ENCODE measurements around the gene INTS11. TPM values are rescaled to one million over a fixed set of nuclear protein-coding genes. Genes with fewer than 3 reads are reported as not detected.

Gene INTS11
- total and polyA plus RNA-seq, 2 of the 13 experiments (the other 11 are each of a cell fraction or from before 2014, with no cell fraction given) = 52.8 to 94.8 TPM

GRCh38 chr1:1345384-1345783 is 20.9 kb upstream of the INTS11 start (continued):
- TF ChIP-seq SNAPC4 (CRISPR knock-in tag; IDR thresholded peaks at IDR 0.05) (no peak), FOXO4 (CRISPR knock-in tag; conservative IDR thresholded peaks at IDR 0.05) (no peak)

- H3K4me1 ChIP-seq (ENCODE audit: insufficient read depth, low read length) = peaks cover 42% of the 10 kb centered on the region
- DNase-seq (ENCODE audit: low spot score) (no peak), FAIRE-seq (no peak), ATAC-seq (peak; percentile 63)
- no peaks in the 10 kb centered on the region for H3K27me3 ChIP-seq (ENCODE audit: control insufficient read depth in 1 of 2, insufficient read depth in 2 of 2, low read length in 2 of 2)
- peak overlapping the region; percentile 13 for H3K27ac ChIP-seq (ENCODE audit: extremely low read length, insufficient read depth, low read length)
- peaks cover 48% of the 10 kb centered on the region for H3K79me2 ChIP-seq (ENCODE audit: insufficient read depth, low read length)
- H3K4me2 ChIP-seq (ENCODE audit: low read depth, low read length) = peak overlapping the region; percentile 57
- peak overlapping the region in 1 of 3 experiments; percentile 38; a peak in 1 of 6 replicates for H3K4me3 ChIP-seq (replicated peaks in 1 of 3; ENCODE audit: insufficient read depth in 1 of 3, low read depth in 2 of 3, low read length in 3 of 3)
- in situ Hi-C loops (cut with HindIII; ENCODE audit: extremely low pct_ligation_motif_present, low pct_unique_long_range_greater_than_20kb) = no loop called here
- peak overlapping the region; percentile 39 for H3K9ac ChIP-seq (ENCODE audit: insufficient read depth, low read depth, low read length)
- 39% methylated on average over 5 of the region's 15 CpGs for WGBS (ENCODE audit: low lambda C conversion rate)
- H4K20me1 ChIP-seq (ENCODE audit: insufficient read depth, low read length) = peaks cover 29% of the 10 kb centered on the region; the same call in 1 of the 2 replicates
- no peaks in the 10 kb centered on the region for H3K9me3 ChIP-seq (ENCODE audit: low read length)
- no TSS peak for BruUV-seq (replicated peaks)
- CTCF ChIA-PET (ENCODE audit: low intra/inter-chr PET ratio, low total read pairs) = interaction anchor here (2.5 kb wide), 1 partner anchor 27 kb away, joined by 11 read pairs; no protein-coding TSS in a partner anchor
- intact Hi-C loops (cut with micrococcal nuclease; ENCODE audit: unreplicated experiment) = loop anchor here (2.0 kb wide), 1 partner anchor 20 kb away; the partner anchor contains the start of genes CPTP and INTS11
- H3K36me3 ChIP-seq (replicated peaks in 1 of 2; ENCODE audit: control insufficient read depth in 1 of 2, insufficient read depth in 2 of 2, low read length in 2 of 2) = peaks cover 9 to 18% of the 10 kb centered on the region in 2 experiments
- H2AFZ ChIP-seq (ENCODE audit: low read length) = no peak overlapping the region
- POLR2A ChIA-PET = interaction anchor here (1.0 kb wide), 2 partner anchors 13 to 31 kb away, joined by 3 to 7 read pairs; partner anchors contain the start of gene AURKAIP1
- TF ChIP-seq LCORL (IDR thresholded peaks at IDR 0.05) (no peak), LCORL (CRISPR knock-in tag; IDR thresholded peaks at IDR 0.05) (no peak), ZNF790 (CRISPR knock-in tag; IDR thresholded peaks at IDR 0.05; ENCODE audit: borderline replicate concordance) (no peak), ZNF451 (CRISPR knock-in tag; IDR thresholded peaks at IDR 0.05) (no peak), PPARG (CRISPR knock-in tag; conservative IDR thresholded peaks at IDR 0.05) (no peak), ZC3H4 (CRISPR knock-in tag; IDR thresholded peaks at IDR 0.05; ENCODE audit: borderline replicate concordance) (no peak), GMEB1 (CRISPR knock-in tag; IDR thresholded peaks at IDR 0.05; ENCODE audit: borderline replicate concordance) (no peak), ZUFSP (CRISPR knock-in tag; IDR thresholded peaks at IDR 0.05; ENCODE audit: borderline replicate concordance) (no peak)
Observed at GRCh38 chr1:1344655-1345361, 20.3 kb upstream of the INTS11 start.
